GM23338 (cell line): ENCODE measurements around the gene STYK1.

Experiments used
- CTCF ChIP-seq, 2 experiments: fragments of 200-600 bp in 1 of 2; sonication (generic) in 1 of 2; conservative IDR thresholded peaks; 2 replicates each; pipeline versions ENCODE4 v1.5.1 to v1.6.1; 2016 to 2017; ENCODE audit warnings: antibody characterized with exemption in 2 of 2, low read depth in 2 of 2, mild to moderate bottlenecking in 2 of 2, moderate library complexity in 1 of 2
- EZH2 ChIP-seq: fragments of 200-600 bp; sonication (generic); IDR thresholded peaks from one replicate; pipeline ENCODE4 v1.8.0; 2017; ENCODE audit warnings: antibody characterized with exemption, mild to moderate bottlenecking, low read depth; ENCODE audit not compliant: unreplicated experiment

GRCh38 chr12:10613349-10614055 lies 60.4 kb downstream of the STYK1 start, which contains the start of gene MAGOHB:
- TF ChIP-seq CTCF (conservative IDR thresholded peaks at IDR 0.05; ENCODE audit: low read depth in 2 of 2) (no peak), EZH2 (no peak)
